Measurements from ENCODE around the gene POC1A.

DNA sequence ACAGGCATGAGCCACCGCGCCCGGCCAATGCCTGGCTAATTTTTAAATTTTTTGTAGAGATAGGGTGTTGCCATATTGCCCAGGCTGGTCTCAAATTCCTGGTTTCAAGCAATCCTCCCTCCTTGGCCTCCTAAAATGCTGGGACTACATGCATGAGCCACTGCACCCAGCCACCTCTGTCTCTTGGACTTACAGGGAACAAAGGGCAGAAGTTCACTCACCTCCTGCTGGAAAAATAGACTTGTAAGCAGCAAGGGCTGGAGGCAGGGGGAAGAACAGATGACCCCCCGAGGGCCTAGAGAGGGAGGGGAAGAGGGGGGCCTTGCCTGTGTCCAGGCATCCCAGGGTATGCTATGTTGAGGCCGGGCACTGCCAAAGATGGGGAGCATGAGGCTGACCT lies 120.0 kb downstream of the POC1A start:
- TF ChIP-seq, protein P1, sequence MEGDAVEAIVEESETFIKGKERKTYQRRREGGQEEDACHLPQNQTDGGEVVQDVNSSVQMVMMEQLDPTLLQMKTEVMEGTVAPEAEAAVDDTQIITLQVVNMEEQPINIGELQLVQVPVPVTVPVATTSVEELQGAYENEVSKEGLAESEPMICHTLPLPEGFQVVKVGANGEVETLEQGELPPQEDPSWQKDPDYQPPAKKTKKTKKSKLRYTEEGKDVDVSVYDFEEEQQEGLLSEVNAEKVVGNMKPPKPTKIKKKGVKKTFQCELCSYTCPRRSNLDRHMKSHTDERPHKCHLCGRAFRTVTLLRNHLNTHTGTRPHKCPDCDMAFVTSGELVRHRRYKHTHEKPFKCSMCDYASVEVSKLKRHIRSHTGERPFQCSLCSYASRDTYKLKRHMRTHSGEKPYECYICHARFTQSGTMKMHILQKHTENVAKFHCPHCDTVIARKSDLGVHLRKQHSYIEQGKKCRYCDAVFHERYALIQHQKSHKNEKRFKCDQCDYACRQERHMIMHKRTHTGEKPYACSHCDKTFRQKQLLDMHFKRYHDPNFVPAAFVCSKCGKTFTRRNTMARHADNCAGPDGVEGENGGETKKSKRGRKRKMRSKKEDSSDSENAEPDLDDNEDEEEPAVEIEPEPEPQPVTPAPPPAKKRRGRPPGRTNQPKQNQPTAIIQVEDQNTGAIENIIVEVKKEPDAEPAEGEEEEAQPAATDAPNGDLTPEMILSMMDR (conservative IDR thresholded peaks at IDR 0.05; ENCODE audit: low read depth, low read length) = no peak
- no peak for TF ChIP-seq EZH2 (IDR thresholded peaks at IDR 0.05; ENCODE audit: low read length, unreplicated experiment)
